Neutrophil (primary cell): Measurements from ENCODE around the gene PTOV1.

ENCODE experiments used
- H3K27ac ChIP-seq: fragments of 200-600 bp; sonication (generic); 2 replicates; pipeline ENCODE4 v1.5.1; 2016; ENCODE audit warnings: mild to moderate bottlenecking, moderate library complexity
- H3K27me3 ChIP-seq: fragments of 200-600 bp; sonication (generic); 2 replicates; pipeline ENCODE4 v1.6.0; 2016; ENCODE audit warnings: mild to moderate bottlenecking
- H3K36me3 ChIP-seq: fragments of 200-600 bp; sonication (generic); 2 replicates; pipeline ENCODE4 v1.5.1; 2017
- H3K4me1 ChIP-seq, 2 experiments: fragments of 200-600 bp in 1 of 2; sonication (generic) in 1 of 2; 1 replicate in 1 of 2; 2 replicates in 1 of 2; pipeline versions ENCODE4 v1.5.1 to v1.6.1; 2013 to 2016; ENCODE audit warnings: low read depth in 1 of 2, low read length in 1 of 2, mild to moderate bottlenecking in 1 of 2, moderate library complexity in 1 of 2; ENCODE audit not compliant: control insufficient read depth in 1 of 2, insufficient read depth in 1 of 2
- H3K4me3 ChIP-seq, 2 experiments: fragments of 200-600 bp in 1 of 2; sonication (generic) in 1 of 2; 1 replicate in 1 of 2; 2 replicates in 1 of 2; pipeline ENCODE4 v1.5.1; 2013 to 2016; ENCODE audit warnings: low read depth in 1 of 2, low read length in 1 of 2, mild to moderate bottlenecking in 1 of 2, moderate library complexity in 1 of 2
- H3K9me3 ChIP-seq: fragments of 200-600 bp; sonication (generic); 2 replicates; pipeline ENCODE4 v1.5.1; 2016
- CTCF ChIP-seq: fragments of 200-600 bp; sonication (generic); IDR thresholded peaks from 2 replicates; pipeline ENCODE4 v1.5.1; 2016; ENCODE audit warnings: antibody characterized with exemption

The PTOV1 gene

GRCh38 chr19:49805822-49806619 lies 44.9 kb upstream of the PTOV1 start:
- no peak for TF ChIP-seq CTCF
- H3K4me1 ChIP-seq = peaks cover 26 to 33% of the 10 kb centered on the region in 2 experiments
- H3K27ac ChIP-seq = peak overlapping the region; percentile 85
- no peaks in the 10 kb centered on the region for H3K9me3 ChIP-seq
- no peak overlapping the region for H3K4me3 ChIP-seq
- H3K36me3 ChIP-seq = peaks cover 63% of the 10 kb centered on the region
- H3K27me3 ChIP-seq = no peaks in the 10 kb centered on the region

- H3K4me1 ChIP-seq = peaks cover 26 to 33% of the 10 kb centered on the region in 2 experiments
- no peaks in the 10 kb centered on the region for H3K27me3 ChIP-seq
- peak overlapping the region; percentile 85 for H3K27ac ChIP-seq
- H3K9me3 ChIP-seq = no peaks in the 10 kb centered on the region
- no peak for TF ChIP-seq CTCF
- peaks cover 58% of the 10 kb centered on the region for H3K36me3 ChIP-seq
- H3K4me3 ChIP-seq = no peak overlapping the region
Measured at GRCh38 chr19:49806620-49806959, 44.4 kb upstream of the PTOV1 start.

GRCh38 chr19:49807058-49807903 lies 43.7 kb upstream of the PTOV1 start:
- Histone ChIP-seq H3K36me3 (peaks cover 51% of the 10 kb centered on the region), H3K9me3 (no peaks in the 10 kb centered on the region), H3K4me3 (peak overlapping the region in 1 of 2 experiments; percentile 9), H3K27me3 (no peaks in the 10 kb centered on the region), H3K4me1 (peaks cover 27 to 36% of the 10 kb centered on the region in 2 experiments), H3K27ac (peak overlapping the region; percentile 85)
- no peak for TF ChIP-seq CTCF

GRCh38 chr19:49807904-49808675 lies 42.9 kb upstream of the PTOV1 start:
- peaks cover 34 to 44% of the 10 kb centered on the region in 2 experiments for H3K4me1 ChIP-seq
- no peak for TF ChIP-seq CTCF
- H3K36me3 ChIP-seq = peaks cover 43% of the 10 kb centered on the region
- no peaks in the 10 kb centered on the region for H3K27me3 ChIP-seq
- H3K9me3 ChIP-seq = no peaks in the 10 kb centered on the region
- H3K27ac ChIP-seq = peak overlapping the region; percentile 85
- H3K4me3 ChIP-seq = peak overlapping the region; percentile 85 to 86

GRCh38 chr19:49808711-49809159 lies 42.2 kb upstream of the PTOV1 start:
- H3K27me3 ChIP-seq = no peaks in the 10 kb centered on the region
- H3K4me1 ChIP-seq = peaks cover 36 to 45% of the 10 kb centered on the region in 2 experiments
- no peaks in the 10 kb centered on the region for H3K9me3 ChIP-seq
- H3K27ac ChIP-seq = peak overlapping the region; percentile 85
- peaks cover 36% of the 10 kb centered on the region for H3K36me3 ChIP-seq
- peak; percentile 25 for TF ChIP-seq CTCF
- peak overlapping the region; percentile 85 to 86 for H3K4me3 ChIP-seq
